ENCODE results near the gene PTPRN2.

- TF ChIP-seq CTCF (IDR thresholded peaks at IDR 0.05): no peak
- no peak for TF ChIP-seq ZFX (IDR thresholded peaks at IDR 0.05; ENCODE audit: borderline replicate concordance)
Measured at GRCh38 chr7:157821959-157822687, 765.5 kb downstream of the PTPRN2 start.
